HG03460 (cell line): ENCODE data around the gene MEF2C.
"Not testable (repeated sequence)": the region's sequence is repeated elsewhere in the genome, so short reads cannot be mapped to it uniquely, and the experiment has no call there.

ENCODE experiments used
- ATAC-seq: cut with Tn5 transposase; IDR thresholded peaks from one replicate; pipeline ENCODE4 v1.9.1; 2021; ENCODE audit not compliant: unreplicated experiment

MEF2C gene

DNA sequence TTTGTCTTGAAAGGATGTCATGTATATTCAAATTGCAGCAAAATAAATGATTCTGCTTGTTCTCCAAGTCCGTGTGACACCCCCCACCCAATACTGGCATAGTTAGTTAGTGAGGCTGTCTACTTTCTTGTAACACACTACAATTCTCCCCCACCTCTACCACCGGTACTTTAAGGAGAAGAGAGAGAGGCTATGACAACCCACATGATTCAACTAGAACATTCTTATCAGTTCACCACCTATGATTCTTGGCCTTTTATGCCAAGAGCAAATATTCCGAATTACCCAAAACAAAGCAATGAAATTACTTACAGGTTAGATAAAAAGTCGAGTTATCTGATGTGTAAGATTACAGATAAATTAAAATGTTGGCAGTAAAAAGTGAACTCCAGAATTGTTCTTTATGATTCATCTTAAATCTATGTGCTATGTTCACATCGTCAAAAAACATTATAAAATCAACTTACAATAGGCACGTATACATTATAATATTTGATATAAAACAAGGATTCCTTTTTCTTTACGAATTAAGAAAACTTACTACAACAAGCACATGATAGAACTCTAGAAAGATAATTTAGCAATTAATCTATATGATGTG lies 14.4 kb downstream of the MEF2C start:
- no peak for ATAC-seq

- ATAC-seq, result no peak
Measured at GRCh38 chr5:88867638-88868037, 15.3 kb downstream of the MEF2C start.

GRCh38 chr5:88863523-88863922 lies 19.5 kb downstream of the MEF2C start:
- ATAC-seq, result no peak

DNA sequence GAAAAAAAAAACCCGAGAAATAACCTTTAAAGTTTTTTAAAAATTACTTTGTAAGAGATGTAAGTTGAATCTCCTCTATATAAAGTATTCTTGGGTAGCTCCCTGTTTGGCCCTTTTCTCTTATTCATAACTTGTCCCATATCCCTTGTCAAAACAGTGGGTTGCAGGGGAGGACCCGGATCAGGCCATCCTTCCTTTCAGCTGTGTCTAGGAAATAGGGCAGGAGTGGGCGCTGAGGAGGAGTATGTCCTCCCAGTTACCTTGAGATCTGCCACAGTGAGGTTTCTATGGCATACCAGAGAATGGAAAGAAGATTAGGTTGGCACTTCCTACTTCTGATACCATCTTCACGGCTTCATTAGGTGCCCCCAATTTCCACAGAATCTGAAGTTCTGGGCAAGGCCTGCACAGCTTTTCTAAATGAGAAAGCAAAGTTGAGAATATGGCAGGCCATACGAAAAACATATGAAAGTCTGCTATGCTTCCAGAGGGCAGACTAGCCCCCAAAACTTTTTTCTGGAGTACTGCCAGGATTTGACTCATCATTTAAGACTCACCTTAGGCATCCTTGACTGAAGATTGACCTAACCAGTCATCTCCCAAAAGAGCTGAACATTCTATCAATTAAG lies 20.3 kb downstream of the MEF2C start:
- no peak for ATAC-seq

DNA sequence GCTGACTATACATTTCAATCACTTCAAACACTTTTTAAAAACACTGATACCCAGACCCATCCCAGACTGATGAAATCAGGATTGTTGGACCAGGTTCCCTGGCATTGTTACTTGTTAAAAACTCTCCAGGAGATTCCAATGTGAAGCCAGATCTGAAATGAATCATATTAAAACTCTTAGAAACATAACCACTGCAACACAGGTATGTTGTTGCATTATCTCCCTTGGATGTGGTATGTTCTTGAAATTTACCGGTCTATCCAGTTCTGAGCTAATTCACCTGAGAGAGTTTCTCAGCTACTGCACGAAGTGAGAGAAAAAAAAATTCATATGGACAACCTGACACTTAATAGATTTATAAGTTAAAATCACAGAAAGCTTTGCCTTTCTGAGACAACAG lies 21.8 kb downstream of the MEF2C start:
- ATAC-seq, result no peak

GRCh38 chr5:88860501-88860900 lies 22.5 kb downstream of the MEF2C start:
- ATAC-seq, result no peak

- no peak for ATAC-seq
Measured at GRCh38 chr5:88858392-88858791, 24.6 kb downstream of the MEF2C start.

- ATAC-seq, result not testable (repeated sequence)
Measured at GRCh38 chr5:88856381-88856780, 26.6 kb downstream of the MEF2C start.

DNA sequence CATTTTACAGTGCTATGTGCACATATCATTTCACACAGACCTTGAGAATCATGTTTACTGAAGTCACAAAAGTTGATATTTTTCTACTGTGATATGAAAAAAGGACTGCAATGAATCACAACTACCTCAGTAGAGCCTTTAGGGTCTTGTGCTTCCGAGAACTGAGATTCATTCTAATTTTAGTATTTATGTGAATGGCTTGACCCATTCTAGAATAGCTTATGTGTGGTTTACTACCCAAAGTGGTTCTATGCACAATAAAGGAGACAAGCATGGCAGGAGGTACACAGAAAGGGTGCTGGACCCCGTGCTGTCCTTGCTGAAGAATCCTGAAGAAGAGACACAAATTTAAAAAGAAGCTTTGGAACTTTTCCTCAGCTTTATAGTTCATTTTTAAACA lies 28.2 kb downstream of the MEF2C start:
- ATAC-seq, result no peak

DNA sequence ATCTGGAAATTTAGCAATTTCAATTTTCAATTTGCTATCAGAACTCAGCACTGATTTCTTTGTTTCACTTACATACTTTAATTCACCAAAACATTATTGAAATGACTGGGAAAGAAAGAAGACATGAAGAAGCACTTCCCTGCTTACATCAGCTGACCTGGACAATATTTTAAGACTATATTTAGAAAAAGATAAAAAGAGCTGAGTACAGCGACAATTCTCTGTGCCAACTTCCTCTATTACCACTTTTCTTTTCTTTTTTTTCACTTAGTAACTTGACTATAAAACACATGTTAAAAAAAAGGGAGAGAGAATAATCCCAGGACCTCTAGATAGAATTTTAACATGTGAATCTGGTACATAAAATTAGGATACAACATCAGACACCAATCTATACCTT lies 35.6 kb downstream of the MEF2C start:
- no peak for ATAC-seq

GRCh38 chr5:88846434-88846833 lies 36.5 kb downstream of the MEF2C start:
- no peak for ATAC-seq

DNA sequence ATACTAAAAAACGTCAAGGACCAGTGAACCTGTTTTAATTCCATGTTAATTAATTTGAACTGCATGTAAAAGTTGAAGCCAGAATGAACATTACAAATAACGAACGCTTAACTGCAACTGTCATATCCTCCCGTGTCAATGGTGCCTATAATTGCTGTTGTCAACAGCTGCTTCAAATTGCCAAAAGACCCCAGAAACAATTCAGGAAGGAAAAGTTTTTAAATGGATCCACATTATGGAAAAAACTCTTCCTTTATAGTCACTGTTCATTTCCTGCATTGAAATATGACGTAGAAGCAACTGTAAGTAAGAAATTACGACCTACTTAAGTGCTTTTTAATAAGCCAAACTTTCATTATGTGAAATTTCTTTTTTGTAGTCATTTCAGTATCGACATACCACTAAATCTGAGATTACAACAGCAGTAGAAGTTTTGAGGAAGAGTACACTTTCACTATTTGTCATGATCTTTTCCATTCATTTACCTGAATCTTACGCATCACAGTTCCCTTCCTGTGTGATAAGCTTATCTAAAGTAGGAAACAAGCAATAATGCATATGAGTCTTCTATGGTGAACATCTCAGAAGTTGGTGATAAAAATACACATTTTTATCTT lies 37.8 kb downstream of the MEF2C start:
- peak; percentile 90 for ATAC-seq

GRCh38 chr5:88842784-88843183 lies 40.2 kb downstream of the MEF2C start:
- no peak for ATAC-seq

DNA sequence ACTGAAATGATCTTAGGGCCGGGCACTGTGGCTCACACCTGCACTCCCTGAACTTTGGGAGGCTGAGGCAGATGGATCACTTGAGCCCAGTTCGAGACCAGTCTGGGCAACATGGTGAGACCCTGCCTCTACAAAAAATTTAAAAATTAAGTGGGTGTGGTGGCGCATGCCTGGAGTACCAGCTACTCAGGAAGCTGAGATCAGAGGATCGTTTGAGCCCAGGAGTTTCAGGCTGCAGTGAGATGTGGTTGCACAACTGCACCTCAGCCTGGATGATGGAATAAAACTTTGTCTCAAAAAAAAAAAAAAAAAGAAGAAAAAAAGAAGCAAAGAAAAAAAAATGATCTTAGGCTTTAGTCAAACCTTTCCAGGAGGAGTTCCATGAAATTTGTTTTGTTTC lies 41.8 kb downstream of the MEF2C start:
- ATAC-seq, result no peak

DNA sequence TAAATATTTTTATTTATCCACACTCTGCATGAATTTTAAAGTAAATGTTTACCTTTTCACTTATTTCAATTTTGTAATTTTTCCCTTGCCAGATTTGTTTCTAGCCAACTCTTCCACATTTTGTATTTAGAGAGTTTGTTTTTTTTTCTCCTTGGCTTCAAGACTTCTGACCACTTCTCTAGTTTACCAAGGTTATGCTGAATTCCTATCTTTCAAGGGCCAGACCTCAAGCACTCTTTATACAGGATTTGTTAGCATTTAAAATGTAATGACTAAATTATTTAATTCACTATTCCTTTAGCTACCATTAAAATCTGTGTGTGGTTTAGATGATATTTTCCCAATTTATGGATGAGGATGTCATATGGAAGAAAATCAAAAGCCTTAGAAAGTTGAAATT lies 42.5 kb downstream of the MEF2C start:
- no peak for ATAC-seq

GRCh38 chr5:88839238-88839637 lies 43.7 kb downstream of the MEF2C start:
- ATAC-seq, result no peak

DNA sequence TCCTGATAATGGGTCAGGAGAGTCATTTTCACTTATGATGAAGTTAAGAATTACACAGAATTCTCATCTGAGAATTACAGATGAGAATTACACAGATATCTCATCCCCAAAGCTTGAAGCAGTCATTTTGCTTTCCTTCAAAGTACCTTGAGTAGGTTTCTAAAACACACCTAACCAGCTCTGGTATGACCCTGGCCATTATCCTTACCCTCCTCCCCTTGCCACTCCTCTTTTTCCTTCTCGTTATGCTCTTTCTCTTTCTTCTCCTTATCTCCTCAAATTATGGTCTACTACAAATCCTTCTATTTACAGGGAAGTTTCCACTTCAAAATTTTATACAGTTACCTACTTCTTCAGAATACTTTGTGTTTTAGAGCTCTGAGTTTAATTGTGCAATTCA lies 44.5 kb downstream of the MEF2C start:
- no peak for ATAC-seq

DNA sequence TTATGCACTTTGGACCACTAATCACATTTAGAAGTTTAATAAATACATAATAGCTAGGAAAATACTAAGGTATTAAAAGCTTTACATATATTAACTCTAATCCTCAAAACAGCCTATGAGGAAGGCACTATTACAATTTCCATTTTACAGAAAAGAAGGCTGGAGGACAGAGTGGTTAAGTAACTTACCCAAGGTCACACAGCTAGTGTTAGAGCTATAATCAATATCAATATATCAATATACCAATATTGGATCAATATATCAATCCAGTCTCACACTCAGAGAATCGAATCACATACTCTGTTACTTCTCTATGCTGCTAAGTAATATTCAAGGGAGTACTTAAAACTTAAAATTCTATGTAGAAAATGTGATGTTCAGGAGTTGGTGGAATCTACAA lies 45.2 kb downstream of the MEF2C start:
- no peak for ATAC-seq

GRCh38 chr5:88837222-88837621 lies 45.8 kb downstream of the MEF2C start:
- ATAC-seq, result no peak

- ATAC-seq, result no peak
Measured at GRCh38 chr5:88836195-88836838, 46.7 kb downstream of the MEF2C start.

DNA sequence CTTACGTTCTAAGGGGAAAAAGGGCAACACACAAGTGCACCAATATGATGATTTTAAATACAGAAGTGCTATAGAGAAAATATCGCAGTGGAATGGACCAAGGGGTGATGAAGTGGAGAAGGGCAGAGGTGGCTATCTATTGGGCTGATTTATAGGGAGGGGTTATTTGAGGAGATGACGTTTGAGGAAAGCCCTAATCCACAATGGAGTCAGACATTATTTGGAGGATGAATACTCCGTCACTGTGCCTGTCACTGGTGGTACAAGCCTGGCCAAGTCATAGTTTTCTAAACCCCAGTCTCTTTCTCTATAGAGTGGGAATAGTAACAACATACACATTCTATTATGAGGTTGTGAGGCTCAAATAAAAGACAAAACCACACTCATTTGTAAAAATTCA lies 48.5 kb downstream of the MEF2C start:
- no peak for ATAC-seq

- no peak for ATAC-seq
Measured at GRCh38 chr5:88834131-88834462, 48.9 kb downstream of the MEF2C start.
